ENCODE data around the gene CDC42BPA. TPM values are rescaled to one million over a fixed set of nuclear protein-coding genes. Genes with fewer than 3 reads are reported as not detected.

CDC42BPA gene
- total RNA-seq, 2 donors from 2014 or later = 26.4 to 36.6 TPM

- TF ChIP-seq CTCF (IDR thresholded peaks at IDR 0.05) = no peak
- Histone ChIP-seq H3K4me3 (no peak overlapping the region), H3K9ac (ENCODE audit: low read depth in 2 of 2, low read length in 2 of 2) (no peak overlapping the region), H3K9me3 (no peaks in the 10 kb centered on the region), H3K27me3 (no peaks in the 10 kb centered on the region), H3K27ac (no peak overlapping the region), H3K4me1 (peaks cover 19% of the 10 kb centered on the region), H3K36me3 (no peaks in the 10 kb centered on the region)
- no peak for DNase-seq
- intact Hi-C loops (cut with DNase I) = loop anchor here (5.0 kb wide), 1 partner anchor 38 kb away; no protein-coding TSS in a partner anchor
Observed at GRCh38 chr1:226948996-226949395, 369.3 kb downstream of the CDC42BPA start.

- H3K9ac ChIP-seq (ENCODE audit: low read depth in 2 of 2, low read length in 2 of 2) = no peak overlapping the region
- no peaks in the 10 kb centered on the region for H3K27me3 ChIP-seq
- H3K4me1 ChIP-seq = peaks cover 24% of the 10 kb centered on the region
- H3K27ac ChIP-seq = no peak overlapping the region
- no peaks in the 10 kb centered on the region for H3K9me3 ChIP-seq
- no peak overlapping the region for H3K4me3 ChIP-seq
- intact Hi-C loops (cut with DNase I) = loop anchor here (5.0 kb wide), 1 partner anchor 39 kb away; no protein-coding TSS in a partner anchor
- H3K36me3 ChIP-seq = no peaks in the 10 kb centered on the region
- TF ChIP-seq CTCF (IDR thresholded peaks at IDR 0.05) = no peak
- DNase-seq = no peak
Observed at GRCh38 chr1:226948480-226948879, 369.8 kb downstream of the CDC42BPA start.

GRCh38 chr1:226948051-226948450, 370.2 kb downstream of the CDC42BPA start:
- Histone ChIP-seq H3K9ac (ENCODE audit: low read depth in 2 of 2, low read length in 2 of 2) (no peak overlapping the region), H3K9me3 (no peaks in the 10 kb centered on the region), H3K27ac (no peak overlapping the region), H3K36me3 (no peaks in the 10 kb centered on the region), H3K27me3 (no peaks in the 10 kb centered on the region), H3K4me1 (peaks cover 28% of the 10 kb centered on the region), H3K4me3 (no peak overlapping the region)
- TF ChIP-seq CTCF (IDR thresholded peaks at IDR 0.05) = no peak
- intact Hi-C loops (cut with DNase I) = loop anchor here (5.0 kb wide), 1 partner anchor 39 kb away; no protein-coding TSS in a partner anchor
- no peak for DNase-seq

- no peak for DNase-seq
- H3K27ac ChIP-seq = peak overlapping the region; percentile 74
- no peaks in the 10 kb centered on the region for H3K9me3 ChIP-seq
- H3K4me1 ChIP-seq = peaks cover 34% of the 10 kb centered on the region
- TF ChIP-seq CTCF (IDR thresholded peaks at IDR 0.05) = no peak
- H3K27me3 ChIP-seq = no peaks in the 10 kb centered on the region
- peak overlapping the region in 1 of 2 donors; percentile 85 for H3K9ac ChIP-seq (ENCODE audit: low read depth in 2 of 2, low read length in 2 of 2)
- intact Hi-C loops (cut with DNase I) = loop anchor here (5.0 kb wide), 1 partner anchor 40 kb away; no protein-coding TSS in a partner anchor
- no peak overlapping the region for H3K4me3 ChIP-seq
- no peaks in the 10 kb centered on the region for H3K36me3 ChIP-seq
Observed at GRCh38 chr1:226946841-226947240, 371.5 kb downstream of the CDC42BPA start.

GRCh38 chr1:226946285-226946684, 372.0 kb downstream of the CDC42BPA start:
- Histone ChIP-seq H3K4me3 (no peak overlapping the region), H3K27me3 (no peaks in the 10 kb centered on the region), H3K36me3 (no peaks in the 10 kb centered on the region), H3K9me3 (no peaks in the 10 kb centered on the region), H3K27ac (peak overlapping the region; percentile 74), H3K4me1 (peaks cover 34% of the 10 kb centered on the region), H3K9ac (ENCODE audit: low read depth in 2 of 2, low read length in 2 of 2) (peak overlapping the region in 1 of 2 donors; percentile 85)
- intact Hi-C loops (cut with DNase I) = loop anchor here (5.0 kb wide), 1 partner anchor 41 kb away; no protein-coding TSS in a partner anchor
- no peak for TF ChIP-seq CTCF (IDR thresholded peaks at IDR 0.05)
- no peak for DNase-seq

Data from colonic mucosa (tissue), 4 donors.